ENCODE data around the gene IL6ST. TPM values are rescaled to one million over a fixed set of nuclear protein-coding genes. Genes with fewer than 3 reads are reported as not detected.
A peak's percentile ranks its signal among the peaks of the same experiment; 100 is the strongest.

The IL6ST gene
- polyA plus RNA-seq, 10 donors: 57.1 to 97.9 (median 79.8) TPM

- no peak for DNase-seq
These were observed 70.8 kb downstream of the IL6ST start for GRCh38 chr5:55923865-55924500.

- DNase-seq: peak in 1 of 3 donors; percentile 38
These were observed 71.5 kb downstream of the IL6ST start for GRCh38 chr5:55923177-55923771.

DNA sequence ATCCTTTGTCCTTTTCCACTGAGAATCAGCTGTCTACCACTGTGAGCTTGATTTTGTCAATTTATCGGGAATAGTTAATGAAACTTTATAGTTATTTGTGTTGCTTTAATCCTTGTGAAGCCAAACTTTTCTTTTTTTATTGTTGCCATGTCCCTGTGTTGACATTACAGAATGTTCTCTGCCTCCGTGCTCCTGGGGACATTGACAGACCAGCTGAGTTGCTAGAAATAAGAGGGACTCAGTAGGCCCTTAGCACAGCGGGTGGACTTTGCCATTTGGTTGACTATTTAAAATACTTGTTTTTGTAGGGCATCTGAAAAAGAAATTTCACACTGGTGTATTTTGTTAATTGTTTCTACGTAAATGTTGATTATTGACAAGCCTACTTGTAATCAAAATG lies 73.1 kb downstream of the IL6ST start:
- no peak for DNase-seq

DNA sequence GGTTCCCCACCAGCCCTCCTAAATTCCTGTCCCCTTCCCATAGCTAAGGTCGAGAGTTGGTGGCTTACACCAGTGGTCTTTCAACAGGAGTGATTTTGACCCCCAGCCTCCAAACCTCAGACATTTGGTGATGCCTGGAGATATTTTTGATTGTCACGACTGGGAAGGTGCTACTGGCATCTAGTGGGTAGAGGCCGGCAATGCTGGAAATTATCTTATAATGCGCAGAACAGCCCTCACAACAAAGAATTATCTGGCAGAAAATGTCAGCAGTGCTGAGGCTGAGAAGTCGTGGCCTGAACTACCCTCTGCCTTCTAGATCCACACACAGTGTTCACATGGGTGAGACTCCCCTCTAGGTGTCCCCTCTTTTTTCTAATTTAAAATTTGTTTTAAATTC lies 74.0 kb downstream of the IL6ST start:
- DNase-seq: no peak

DNA sequence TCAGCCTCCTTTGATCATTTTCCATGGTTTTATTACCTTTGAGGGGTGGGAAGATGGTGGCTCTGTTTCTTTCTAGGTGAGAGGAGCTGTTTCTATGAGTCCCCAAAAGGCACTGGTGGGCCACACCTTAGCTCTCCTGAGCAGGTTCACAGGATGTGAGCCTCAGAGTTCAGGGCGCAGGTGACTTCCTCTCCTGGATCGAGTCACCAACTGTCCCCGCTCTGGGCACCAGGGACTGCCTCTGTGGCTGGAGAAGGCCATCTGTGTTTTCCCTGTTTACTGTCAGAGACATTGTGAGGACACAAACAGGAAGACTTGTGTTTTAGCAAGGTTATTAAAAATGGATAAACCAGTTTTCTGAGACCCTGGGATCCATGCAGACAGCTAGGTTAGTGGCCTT lies 75.1 kb downstream of the IL6ST start:
- no peak for DNase-seq

GRCh38 chr5:55918087-55919035 lies 76.4 kb downstream of the IL6ST start:
- DNase-seq: no peak

- DNase-seq: no peak
These were observed 77.2 kb downstream of the IL6ST start for GRCh38 chr5:55917402-55918086.

DNA sequence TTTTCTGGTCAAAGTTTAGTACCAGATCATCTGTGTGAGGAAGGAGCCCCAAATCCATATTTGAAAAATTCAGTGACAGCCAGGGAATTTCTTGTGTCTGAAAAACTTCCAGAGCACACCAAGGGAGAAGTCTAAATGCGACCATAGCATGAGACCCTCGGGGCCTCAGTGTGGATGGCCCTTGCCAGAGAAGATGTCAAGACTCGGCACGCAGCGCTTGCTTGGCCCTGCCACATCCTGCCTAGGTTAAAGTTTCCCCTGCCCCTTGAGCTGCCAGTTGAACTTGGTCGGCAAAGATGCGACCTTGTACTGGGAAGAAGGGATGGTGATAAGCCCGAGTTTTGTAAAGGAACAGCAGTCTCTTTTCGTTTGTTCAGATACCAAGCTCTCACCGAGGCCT lies 77.8 kb downstream of the IL6ST start:
- no peak for DNase-seq

- no peak for DNase-seq
These were observed 79.0 kb downstream of the IL6ST start for GRCh38 chr5:55915783-55916182.

DNA sequence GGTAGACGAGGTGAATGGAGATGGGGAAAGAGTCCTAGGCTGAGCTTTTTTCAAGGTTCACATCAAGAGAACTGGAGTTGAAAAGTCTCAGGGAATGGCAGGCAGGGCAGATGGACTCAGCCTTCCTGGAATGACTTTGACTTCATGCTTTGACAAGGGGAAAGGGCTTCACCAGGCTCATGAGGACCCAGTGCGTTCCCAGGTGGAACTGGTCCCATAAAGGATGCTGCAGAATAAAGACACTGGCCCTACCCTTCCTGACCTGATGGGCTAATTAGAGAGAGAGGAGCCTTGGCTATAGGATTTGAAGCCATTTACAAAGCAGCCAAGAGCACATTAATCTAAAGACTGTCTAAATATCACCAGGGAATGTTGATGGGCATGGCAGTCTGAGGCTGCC lies 79.8 kb downstream of the IL6ST start:
- DNase-seq: no peak

DNA sequence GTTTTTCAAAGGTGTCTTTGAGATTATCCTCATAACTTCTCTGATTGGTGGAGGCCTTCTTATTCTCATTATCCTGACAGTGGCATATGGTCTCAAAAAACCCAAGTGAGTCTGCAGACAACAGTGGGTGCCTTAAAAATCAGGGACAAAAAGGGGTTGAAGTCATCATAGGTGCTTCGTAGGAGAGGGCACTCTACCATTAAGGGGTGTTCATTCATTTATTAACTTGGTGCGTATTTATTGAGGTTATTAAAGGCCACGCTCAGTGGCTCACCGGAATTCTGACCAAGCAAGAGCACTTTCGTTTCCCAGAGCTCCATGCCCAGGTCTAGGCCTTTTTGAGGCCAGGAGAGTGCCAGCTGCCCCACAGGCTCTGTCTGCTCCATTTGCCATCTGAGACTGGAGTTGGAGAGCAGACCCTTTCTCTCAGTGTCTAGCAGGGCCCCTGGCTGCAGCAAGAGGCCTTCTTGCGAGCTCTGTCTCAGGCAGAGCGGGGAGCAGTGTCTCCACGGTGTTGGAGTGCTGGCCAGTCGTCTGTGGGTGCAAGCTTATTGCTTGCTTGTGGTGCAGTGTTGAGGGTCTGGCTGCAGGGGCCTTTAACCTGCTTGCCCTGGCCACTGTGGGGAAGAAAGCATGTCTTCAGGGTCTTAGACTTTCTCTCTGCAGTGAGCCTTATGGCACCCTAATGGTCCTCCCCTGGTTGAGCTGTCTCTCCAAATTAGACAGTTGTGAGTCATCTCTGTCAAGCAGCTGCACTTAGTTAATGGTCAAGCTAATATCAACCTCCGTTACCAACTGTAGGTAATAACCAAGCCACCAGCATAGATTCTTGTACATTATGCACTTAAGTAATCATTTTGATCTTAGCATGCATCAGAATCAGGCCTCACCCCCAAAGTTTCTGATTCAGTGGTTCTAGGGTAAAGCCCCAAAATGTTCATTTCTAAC lies 81.0 kb downstream of the IL6ST start:
- no peak for DNase-seq

DNA sequence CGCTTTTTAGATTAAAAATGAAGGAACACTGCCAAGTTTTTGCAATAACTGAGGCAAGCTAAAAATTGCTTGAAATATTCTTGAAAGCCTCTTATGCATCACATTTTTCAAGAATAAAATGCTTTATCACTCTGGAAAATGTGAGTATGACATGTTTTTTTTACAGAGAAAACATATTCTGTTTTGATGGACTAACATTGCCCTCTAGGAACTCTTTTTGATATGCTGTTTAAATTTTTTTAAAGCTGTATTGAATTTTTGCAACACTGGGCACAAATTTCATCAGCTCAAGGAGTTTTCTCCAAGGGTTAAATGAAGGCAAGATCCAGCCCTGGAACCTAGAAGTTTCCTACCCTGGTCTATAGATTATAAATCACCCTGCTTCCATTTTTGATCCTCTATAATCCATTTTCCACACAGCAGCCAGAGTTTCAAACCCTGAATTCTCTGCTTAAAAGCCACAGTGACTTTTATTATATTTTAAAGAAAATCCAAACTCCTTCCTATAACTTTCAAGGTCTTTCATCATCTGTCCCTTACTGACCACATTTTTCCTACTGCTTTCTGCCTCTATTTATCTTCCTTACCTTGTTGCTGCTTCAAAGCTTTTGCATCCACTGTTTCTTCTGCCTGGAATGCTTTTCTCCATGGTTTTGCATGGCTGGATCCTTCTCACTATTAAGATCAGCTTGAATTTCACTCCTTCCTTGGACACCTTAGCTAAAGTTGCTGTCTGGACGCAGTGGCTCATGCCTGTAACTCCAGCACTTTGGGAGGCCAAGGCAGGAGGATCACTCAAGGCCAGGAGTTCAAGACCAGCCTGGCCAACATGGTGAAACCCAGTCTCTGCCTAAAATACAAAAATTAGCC lies 82.7 kb downstream of the IL6ST start:
- peak in 1 of 3 donors; percentile 32 for DNase-seq

GRCh38 chr5:55908804-55909203 lies 86.0 kb downstream of the IL6ST start:
- DNase-seq: no peak

- no peak for DNase-seq
These were observed 86.8 kb downstream of the IL6ST start for GRCh38 chr5:55907927-55908326.

DNA sequence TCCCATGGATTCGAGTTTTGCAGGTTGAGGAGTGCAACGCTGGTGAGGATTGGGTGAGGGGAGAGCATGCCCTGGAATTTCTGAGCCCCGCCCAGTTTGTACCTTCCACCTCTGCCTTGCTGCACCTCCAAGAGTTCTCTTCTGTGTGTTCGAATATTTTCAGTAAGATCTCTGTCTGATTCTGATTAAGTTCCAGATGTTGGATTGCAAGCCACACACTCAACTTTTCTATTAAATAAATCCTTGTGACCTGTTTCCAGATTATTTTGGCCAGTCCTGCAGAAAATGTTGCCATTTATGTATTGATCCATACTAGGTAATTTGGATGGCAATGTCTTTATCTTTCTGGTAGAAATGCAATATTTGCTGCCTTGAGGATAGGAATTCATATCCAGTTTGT lies 89.5 kb downstream of the IL6ST start:
- no peak for DNase-seq

DNA sequence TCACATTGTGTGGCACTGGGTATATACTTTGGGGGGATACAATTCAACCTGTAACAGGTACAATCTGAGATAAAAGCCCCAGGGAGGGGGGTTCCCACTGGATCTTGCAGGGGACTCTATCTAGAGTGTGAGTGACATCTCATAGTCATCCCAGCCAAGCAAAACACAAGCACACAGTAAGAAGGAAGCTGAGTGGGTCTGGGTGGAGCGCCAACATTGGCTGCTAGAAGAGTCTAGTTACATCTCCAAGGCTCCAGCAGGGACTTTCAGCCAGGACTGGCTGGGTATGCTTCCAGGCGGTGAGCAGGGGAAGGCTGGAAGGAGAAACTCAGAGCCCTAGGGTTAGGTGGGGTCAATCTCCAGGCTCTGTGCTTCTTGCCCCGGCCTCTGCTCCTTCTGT lies 90.6 kb downstream of the IL6ST start:
- DNase-seq: no peak

- DNase-seq: no peak
These were observed 91.6 kb downstream of the IL6ST start for GRCh38 chr5:55903121-55903701.

- no peak for DNase-seq
These were observed 92.1 kb downstream of the IL6ST start for GRCh38 chr5:55902696-55903095.

DNA sequence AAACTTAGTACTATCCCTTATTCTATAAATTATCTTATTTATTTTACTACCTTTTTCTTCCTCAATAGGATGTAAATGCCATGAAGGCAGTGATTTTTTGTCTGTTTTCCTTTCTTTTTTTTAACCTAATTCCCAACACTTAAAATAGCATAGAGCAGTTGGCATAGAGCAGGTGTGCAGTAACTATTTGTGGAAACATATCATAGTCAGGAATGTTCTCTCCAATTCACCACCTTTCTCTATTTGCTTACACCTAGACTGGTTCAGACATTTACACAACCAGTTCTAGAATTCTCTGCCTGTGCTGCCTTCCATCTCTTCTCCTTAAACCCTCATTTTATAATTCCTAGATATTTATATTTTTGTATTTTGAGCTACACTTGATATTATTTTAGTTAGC lies 94.0 kb downstream of the IL6ST start:
- no peak for DNase-seq

DNA sequence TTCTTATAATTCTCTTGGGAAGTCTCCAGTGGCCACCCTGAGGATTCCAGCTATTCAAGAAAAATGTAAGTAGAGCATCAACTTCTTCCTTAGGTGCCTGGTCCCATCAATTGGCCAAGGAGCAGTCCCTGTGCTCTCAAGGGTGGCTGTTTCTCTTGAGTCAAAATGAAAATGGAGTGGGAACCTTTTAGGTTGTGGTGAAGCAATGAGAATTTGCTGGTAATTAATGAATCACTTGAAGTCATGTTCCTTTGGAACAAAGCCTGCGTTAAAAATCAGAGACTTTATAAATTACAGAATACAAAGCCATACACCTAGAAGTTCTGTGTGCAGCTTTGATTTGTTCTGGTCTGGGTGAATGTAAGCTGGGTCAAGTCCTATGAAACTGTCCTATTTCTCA lies 94.7 kb downstream of the IL6ST start:
- DNase-seq: no peak
